Kidney (tissue), 14 donors: ENCODE measurements around the gene CD34. TPM values are rescaled to one million over a fixed set of nuclear protein-coding genes. Genes with fewer than 3 reads are reported as not detected.

Experiments
- DNase-seq, 5 donors: peaks; one replicate each; pipeline ENCODE4 v3.0.0-alpha.2; 2013 to 2020
- FAIRE-seq: peaks from 2 replicates; lab custom pipeline; 2012; peaks lifted over from hg19 to GRCh38; lab: Jason Lieb, UNC
- H3K27ac ChIP-seq, 2 donors: one replicate each; pipeline ENCODE4 v1.7.0; 2013; ENCODE audit warnings: low read depth in 2 of 2, low read length in 2 of 2, inconsistent platforms in 1 of 2
- H3K27me3 ChIP-seq: one replicate; pipeline ENCODE4 v1.7.1; 2013; ENCODE audit warnings: low read length, inconsistent platforms; ENCODE audit not compliant: control insufficient read depth, insufficient read depth
- H3K36me3 ChIP-seq, 3 donors: one replicate each; pipeline versions ENCODE4 v1.7.0 to v1.7.1; 2013; ENCODE audit warnings: low read length in 3 of 3, control low read depth in 1 of 3, inconsistent platforms in 1 of 3; ENCODE audit not compliant: insufficient read depth in 3 of 3, control insufficient read depth in 2 of 3
- H3K4me1 ChIP-seq, 3 donors: one replicate each; pipeline versions ENCODE4 v1.7.0 to v1.7.1; 2013; ENCODE audit warnings: low read length in 3 of 3, inconsistent platforms in 1 of 3, low read depth in 1 of 3; ENCODE audit not compliant: control insufficient read depth in 2 of 3, insufficient read depth in 2 of 3
- H3K4me3 ChIP-seq, 3 donors: one replicate each; pipeline versions ENCODE4 v1.7.0 to v1.8.1; 2013; ENCODE audit warnings: low read length in 3 of 3, control low read depth in 1 of 3, inconsistent platforms in 1 of 3
- H3K9ac ChIP-seq, 3 donors: one replicate each; pipeline versions ENCODE4 v1.7.0 to v1.7.1; 2013; ENCODE audit warnings: low read length in 3 of 3, control low read depth in 1 of 3, inconsistent platforms in 1 of 3
- H3K9me3 ChIP-seq, 3 donors: one replicate each; pipeline versions ENCODE4 v1.7.0 to v1.7.1; 2013; ENCODE audit warnings: low read length in 3 of 3, control low read depth in 1 of 3, inconsistent platforms in 1 of 3; ENCODE audit not compliant: control insufficient read depth in 2 of 3, insufficient read depth in 1 of 3
- CTCF ChIP-seq: IDR thresholded peaks from 3 replicates; pipeline ENCODE4 v1.5.1; 2012; ENCODE audit warnings: mild to moderate bottlenecking, moderate library complexity, borderline replicate concordance; ENCODE audit not compliant: insufficient read depth; ENCODE audit errors: extremely low read depth
- intact Hi-C: fragments of 100-400 bp; cut with DNase I; formaldehyde crosslinking; loops from one replicate; pipeline ENCODE4 v1.11.1; 2022
- polyA plus RNA-seq: library from polyadenylated mRNA; stranded (reverse); fragments of 350-450 nt; fragmentation: Illumina TruSeq; extraction: RNeasy Lipid Tissue Mini Kit (QIAGEN cat#74804); gene quantifications from one replicate; pipeline ENCODE4 v1.2.3, GENCODE V29; 2014; ENCODE audit warnings: low read depth, low replicate concordance; ENCODE audit not compliant: insufficient read depth
- total RNA-seq: library from RNA; stranded (reverse); fragmentation: NEBNext Ultra II Directional; extraction: Animal tissue kit (Norgen Biotek cat#: 25700); gene quantifications from one replicate; pipeline ENCODE4 v1.2.1, GENCODE V29; 2021
- donor health status: control.
- donor health status: control.
- donor health status: control.
- donor health status: control.
- donor health status: control.
- donor health status: DM: yes; HTN: yes; CAD: no.
- donor health status: Normal renal cell carcinoma (clear cell type).

The CD34 gene
- total and polyA plus RNA-seq, 2 donors from 2014 or later, result 50.9 to 69.4 TPM

GRCh38 chr1:207875532-207875931, 35.4 kb downstream of the CD34 start:
- no peak for FAIRE-seq

GRCh38 chr1:207873055-207873890, 37.7 kb downstream of the CD34 start:
- Histone ChIP-seq H3K27ac (no peak overlapping the region), H3K9me3 (no peaks in the 10 kb centered on the region), H3K27me3 (no peaks in the 10 kb centered on the region), H3K4me1 (peaks cover 0 to 3% (median 0%) of the 10 kb centered on the region in 3 donors), H3K9ac (no peak overlapping the region), H3K36me3 (no peaks in the 10 kb centered on the region), H3K4me3 (no peak overlapping the region)
- DNase-seq (no peak), FAIRE-seq (no peak)
- no peak for TF ChIP-seq CTCF
- intact Hi-C loops, result no loop called here

More at GRCh38 chr1:207875532-207875931, 35.4 kb downstream of the CD34 start:
- intact Hi-C loops, result no loop called here
- DNase-seq, result no peak
- Histone ChIP-seq H3K9me3 (no peaks in the 10 kb centered on the region), H3K4me3 (no peak overlapping the region), H3K9ac (no peak overlapping the region), H3K4me1 (no peaks in the 10 kb centered on the region), H3K36me3 (no peaks in the 10 kb centered on the region), H3K27ac (no peak overlapping the region), H3K27me3 (no peaks in the 10 kb centered on the region)
- TF ChIP-seq CTCF, result no peak

- H3K27ac ChIP-seq, result no peak overlapping the region
Measured at GRCh38 chr1:207872621-207873020, 38.3 kb downstream of the CD34 start.

More at GRCh38 chr1:207872621-207873020, 38.3 kb downstream of the CD34 start:
- Histone ChIP-seq H3K9ac (no peak overlapping the region), H3K9me3 (no peaks in the 10 kb centered on the region), H3K36me3 (no peaks in the 10 kb centered on the region), H3K27me3 (no peaks in the 10 kb centered on the region), H3K4me1 (peaks cover 0 to 3% (median 2%) of the 10 kb centered on the region in 3 donors), H3K4me3 (no peak overlapping the region)
- no peak for FAIRE-seq
- intact Hi-C loops, result no loop called here
- TF ChIP-seq CTCF, result no peak
- DNase-seq, result no peak
